Fibroblast of the aortic adventitia (primary cell): ENCODE measurements around the gene CPSF3. TPM values are rescaled to one million over a fixed set of nuclear protein-coding genes. Genes with fewer than 3 reads are reported as not detected.

Experiments used
- DNase-seq: peaks from one replicate; pipeline ENCODE4 v3.0.0-alpha.2; 2010; ENCODE audit warnings: low read depth
- H3K4me3 ChIP-seq: 2 replicates; pipeline ENCODE4 v1.5.1; 2011; ENCODE audit warnings: low read depth, mild to moderate bottlenecking, control low read depth, low read length, moderate library complexity
- total RNA-seq: library from RNA; depleted of rRNA; stranded (reverse); fragments of >200 nt; gene quantifications from 2 replicates; pipeline ENCODE4 v1.2.3, GENCODE V29; 2012; ENCODE audit warnings: low replicate concordance
- TF ChIP-seq, protein P1 (sequence below): IDR thresholded peaks from 2 replicates; pipeline ENCODE4 v1.5.1; 2011; ENCODE audit warnings: mild to moderate bottlenecking, low read length, control low read depth, inconsistent platforms; ENCODE audit not compliant: insufficient read depth

CPSF3 gene
- total RNA-seq, 1 donor = 62.2 TPM

- H3K4me3 ChIP-seq = no peak overlapping the region
- no peak for DNase-seq
- TF ChIP-seq, protein P1, sequence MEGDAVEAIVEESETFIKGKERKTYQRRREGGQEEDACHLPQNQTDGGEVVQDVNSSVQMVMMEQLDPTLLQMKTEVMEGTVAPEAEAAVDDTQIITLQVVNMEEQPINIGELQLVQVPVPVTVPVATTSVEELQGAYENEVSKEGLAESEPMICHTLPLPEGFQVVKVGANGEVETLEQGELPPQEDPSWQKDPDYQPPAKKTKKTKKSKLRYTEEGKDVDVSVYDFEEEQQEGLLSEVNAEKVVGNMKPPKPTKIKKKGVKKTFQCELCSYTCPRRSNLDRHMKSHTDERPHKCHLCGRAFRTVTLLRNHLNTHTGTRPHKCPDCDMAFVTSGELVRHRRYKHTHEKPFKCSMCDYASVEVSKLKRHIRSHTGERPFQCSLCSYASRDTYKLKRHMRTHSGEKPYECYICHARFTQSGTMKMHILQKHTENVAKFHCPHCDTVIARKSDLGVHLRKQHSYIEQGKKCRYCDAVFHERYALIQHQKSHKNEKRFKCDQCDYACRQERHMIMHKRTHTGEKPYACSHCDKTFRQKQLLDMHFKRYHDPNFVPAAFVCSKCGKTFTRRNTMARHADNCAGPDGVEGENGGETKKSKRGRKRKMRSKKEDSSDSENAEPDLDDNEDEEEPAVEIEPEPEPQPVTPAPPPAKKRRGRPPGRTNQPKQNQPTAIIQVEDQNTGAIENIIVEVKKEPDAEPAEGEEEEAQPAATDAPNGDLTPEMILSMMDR = no peak
Observed at GRCh38 chr2:9434489-9434888, 11.0 kb downstream of the CPSF3 start.

DNA sequence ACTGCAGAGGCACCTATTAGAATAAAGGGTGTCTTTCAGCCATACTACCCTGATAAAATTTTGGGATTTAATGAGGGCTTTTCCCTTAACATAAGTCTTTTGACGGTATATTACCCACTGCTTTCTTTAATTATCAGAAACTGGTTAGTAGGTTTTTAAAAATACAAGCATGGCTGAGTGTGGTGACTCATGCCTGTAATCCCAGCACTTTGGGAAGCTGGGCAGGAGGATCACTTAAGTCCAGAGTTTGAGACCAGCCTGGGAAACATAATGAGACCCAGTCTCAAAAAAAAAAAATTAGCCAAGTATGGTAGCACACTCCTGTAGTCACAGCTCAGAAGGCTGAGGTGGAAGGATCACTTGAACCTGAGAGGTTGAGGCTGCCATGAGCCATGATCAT, 16.1 kb downstream of the CPSF3 start:
- no peak for DNase-seq
- H3K4me3 ChIP-seq = no peak overlapping the region
- TF ChIP-seq, protein P1 = no peak

GRCh38 chr2:9440058-9440727, 16.7 kb downstream of the CPSF3 start:
- peak; percentile 31 for DNase-seq
- TF ChIP-seq, protein P1 = no peak
- H3K4me3 ChIP-seq = no peak overlapping the region

- H3K4me3 ChIP-seq = no peak overlapping the region
- no peak for DNase-seq
- TF ChIP-seq, protein P1 = no peak
Observed at GRCh38 chr2:9441556-9441955, 18.1 kb downstream of the CPSF3 start.

GRCh38 chr2:9443526-9443925, 20.1 kb downstream of the CPSF3 start:
- H3K4me3 ChIP-seq = no peak overlapping the region
- no peak for DNase-seq
- TF ChIP-seq, protein P1 = no peak

DNA sequence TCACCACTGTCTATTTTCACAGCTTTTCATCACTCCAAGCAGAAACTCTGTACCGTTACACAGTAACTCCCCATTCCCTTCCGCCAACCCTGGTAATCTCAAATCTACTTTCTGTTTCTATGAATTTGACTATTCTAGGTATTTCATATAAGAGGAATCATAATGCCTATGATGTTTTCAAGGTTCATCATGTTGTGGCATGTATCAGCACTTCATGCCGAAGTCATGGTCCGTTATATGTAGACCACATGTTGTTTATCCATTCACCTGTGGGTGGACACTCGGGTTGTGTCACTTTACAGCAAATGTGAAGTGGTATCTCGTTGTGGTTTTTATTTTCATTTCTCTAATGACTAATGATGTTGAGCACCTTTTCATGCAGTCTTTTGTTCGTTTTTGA, 21.6 kb downstream of the CPSF3 start:
- TF ChIP-seq, protein P1 = no peak
- no peak for DNase-seq
- no peak overlapping the region for H3K4me3 ChIP-seq

DNA sequence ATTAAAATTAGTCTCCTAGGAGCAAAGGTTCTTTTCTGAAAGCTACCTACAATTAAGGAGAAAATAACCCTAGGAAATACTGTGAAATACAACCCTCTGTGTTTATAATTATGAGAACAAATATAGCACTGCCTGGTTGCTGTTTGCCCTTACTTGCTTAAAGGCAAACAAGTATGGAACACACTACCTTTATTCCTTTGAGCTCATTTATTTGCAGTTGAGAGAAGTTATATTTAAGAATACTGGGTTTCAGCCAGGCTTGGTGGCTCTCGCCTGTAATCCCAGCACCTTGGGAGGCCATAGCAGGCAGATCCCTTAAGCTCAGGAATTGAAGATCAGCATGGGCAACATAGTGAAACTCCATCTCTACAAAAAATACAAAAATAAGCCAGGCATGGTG, 27.8 kb downstream of the CPSF3 start:
- no peak overlapping the region for H3K4me3 ChIP-seq
- TF ChIP-seq, protein P1 = no peak
- no peak for DNase-seq
